HG03064 (cell line): Measurements from ENCODE around the gene BCORL1.

ENCODE experiments used
- ATAC-seq: cut with Tn5 transposase; IDR thresholded peaks from one replicate; pipeline ENCODE4 v1.9.1; 2021; ENCODE audit warnings: low read depth; ENCODE audit not compliant: unreplicated experiment

Gene BCORL1

GRCh38 chrX:129982300-129983251 lies at the start of gene BCORL1:
BCORL1 (plus strand) TSS chrX:129982635; CDS start chrX:130005232, 22,597 bp downstream.
- peak; percentile 88 for ATAC-seq

- no peak for ATAC-seq
Measured at GRCh38 chrX:129932821-129933321, 49.6 kb upstream of the BCORL1 start.

GRCh38 chrX:129933700-129934099 lies 48.7 kb upstream of the BCORL1 start:
- ATAC-seq, result no peak

- ATAC-seq, result no peak
Measured at GRCh38 chrX:129934461-129934860, 48.0 kb upstream of the BCORL1 start.

- ATAC-seq, result no peak
Measured at GRCh38 chrX:129934952-129935351, 47.5 kb upstream of the BCORL1 start.

- ATAC-seq, result no peak
Measured at GRCh38 chrX:129938081-129938480, 44.4 kb upstream of the BCORL1 start.

GRCh38 chrX:129939986-129940385 lies 42.4 kb upstream of the BCORL1 start:
- ATAC-seq, result no peak

- ATAC-seq, result no peak
Measured at GRCh38 chrX:129940721-129941120, 41.7 kb upstream of the BCORL1 start.

- ATAC-seq, result no peak
Measured at GRCh38 chrX:129945131-129945530, 37.3 kb upstream of the BCORL1 start.

- ATAC-seq, result no peak
Measured at GRCh38 chrX:129953334-129953648, 29.1 kb upstream of the BCORL1 start.

GRCh38 chrX:129953881-129954280 lies 28.6 kb upstream of the BCORL1 start:
- ATAC-seq, result no peak

- no peak for ATAC-seq
Measured at GRCh38 chrX:129954804-129955203, 27.6 kb upstream of the BCORL1 start.

GRCh38 chrX:129955682-129956081 lies 26.8 kb upstream of the BCORL1 start:
- ATAC-seq, result no peak

- ATAC-seq, result no peak
Measured at GRCh38 chrX:129956145-129956544, 26.3 kb upstream of the BCORL1 start.

GRCh38 chrX:129956765-129957164 lies 25.7 kb upstream of the BCORL1 start:
- ATAC-seq, result no peak

- ATAC-seq, result peak; percentile 59
Measured at GRCh38 chrX:129957241-129958082, 25.0 kb upstream of the BCORL1 start.

GRCh38 chrX:129958083-129958465 lies 24.4 kb upstream of the BCORL1 start:
- no peak for ATAC-seq

GRCh38 chrX:129958814-129959492 lies 23.5 kb upstream of the BCORL1 start:
- ATAC-seq, result no peak

GRCh38 chrX:129959493-129959832 lies 23.0 kb upstream of the BCORL1 start:
- ATAC-seq, result no peak

- peak; percentile 94 for ATAC-seq
Measured at GRCh38 chrX:129961180-129962083, 21.0 kb upstream of the BCORL1 start.
